ENCODE measurements around the gene EDNRB.
"Not testable (repeated sequence)": the region's sequence is repeated elsewhere in the genome, so short reads cannot be mapped to it uniquely, and the experiment has no call there.

The EDNRB gene

DNA sequence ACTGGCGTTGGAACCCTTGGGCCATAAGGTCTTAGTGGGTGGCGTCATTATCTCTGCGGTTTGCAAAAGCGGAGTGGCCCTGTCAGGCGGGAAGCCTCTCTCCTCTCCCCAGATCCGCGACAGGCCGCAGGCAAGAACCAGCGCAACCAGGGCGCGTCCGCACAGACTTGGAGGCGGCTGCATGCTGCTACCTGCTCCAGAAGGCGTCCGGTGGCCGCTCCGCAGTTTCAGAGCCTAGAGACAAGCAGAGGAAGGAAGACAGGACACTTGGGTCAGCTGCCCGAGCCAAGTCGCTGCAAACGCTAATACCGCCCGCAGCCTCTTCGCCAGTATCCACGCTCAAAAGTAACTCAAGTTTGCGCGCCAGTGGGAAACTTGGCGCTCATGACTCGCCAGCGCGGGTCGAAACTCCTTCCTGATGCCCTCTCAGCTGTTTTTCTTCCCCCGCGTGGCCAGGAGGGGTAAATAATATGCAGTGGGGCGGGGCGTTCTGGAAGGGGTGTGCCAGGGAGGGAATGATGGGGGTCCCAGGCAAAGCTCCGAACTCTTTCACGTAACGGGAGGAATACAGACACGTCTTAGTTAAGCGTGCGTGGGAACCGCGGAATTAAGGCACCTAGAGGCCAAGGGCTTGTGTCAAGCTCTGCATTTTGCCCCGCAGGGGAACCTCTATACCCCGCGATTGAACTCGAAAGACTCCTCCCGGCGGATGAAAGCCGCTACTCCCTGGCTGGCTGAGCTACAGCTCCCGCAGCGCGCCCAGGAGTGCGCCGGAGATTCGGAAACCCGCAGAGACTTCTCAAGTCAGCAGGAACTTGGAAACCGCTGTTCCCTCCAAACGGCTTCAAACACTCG is at the start of gene EDNRB:
TSS of gene EDNRB (minus strand) at position 441 of the 855 bp plus-strand sequence. CDS start at position 183, 258 bp downstream.
- DNase-seq: peak in 1 of 2 donors; percentile 47

- no peak for DNase-seq
These were observed 48.0 kb upstream of the EDNRB start for GRCh38 chr13:77966671-77967070.

GRCh38 chr13:77952737-77953136 is 34.1 kb upstream of the EDNRB start:
- DNase-seq: no peak

GRCh38 chr13:77952276-77952675 is 33.6 kb upstream of the EDNRB start:
- DNase-seq: no peak

DNA sequence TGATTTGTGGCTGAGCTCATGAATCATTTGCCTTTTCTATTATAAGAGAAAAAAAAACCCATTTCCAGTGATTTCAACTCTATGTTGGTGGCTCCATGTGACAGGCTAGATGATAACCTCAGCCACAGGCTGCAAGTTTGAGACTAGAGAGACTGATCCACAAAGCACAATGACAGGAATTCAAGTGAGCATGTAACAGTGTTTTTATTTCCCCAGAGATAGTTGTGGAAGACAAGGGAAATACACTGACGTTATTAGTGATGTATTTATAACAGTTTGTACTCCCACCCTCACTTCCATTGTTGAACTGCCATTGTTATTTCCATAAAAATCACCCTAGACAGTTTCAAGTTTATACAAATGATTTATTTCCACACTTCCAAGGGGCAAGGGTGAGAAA is 27.9 kb upstream of the EDNRB start:
- no peak for DNase-seq

DNA sequence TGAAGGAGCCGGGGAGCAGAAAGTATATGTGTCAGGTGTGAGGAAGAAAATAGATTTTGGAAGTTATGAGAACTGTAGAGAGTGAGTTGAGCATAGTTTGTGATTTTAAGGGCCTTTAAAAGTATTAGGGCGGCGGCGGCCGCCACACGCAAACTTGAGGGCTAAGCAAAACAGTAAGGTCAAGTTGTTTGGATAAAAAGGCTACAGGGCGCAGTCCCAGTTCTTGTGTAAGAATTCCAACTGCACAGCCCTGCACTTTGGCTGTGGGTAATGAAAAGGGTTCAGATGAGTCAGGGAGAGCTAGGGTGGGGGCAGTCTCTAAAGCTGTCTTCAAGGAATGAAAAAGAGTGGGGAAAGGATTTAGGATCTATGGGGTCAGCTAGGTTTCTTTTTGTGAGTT is 16.4 kb upstream of the EDNRB start:
- not testable (repeated sequence) for DNase-seq

DNA sequence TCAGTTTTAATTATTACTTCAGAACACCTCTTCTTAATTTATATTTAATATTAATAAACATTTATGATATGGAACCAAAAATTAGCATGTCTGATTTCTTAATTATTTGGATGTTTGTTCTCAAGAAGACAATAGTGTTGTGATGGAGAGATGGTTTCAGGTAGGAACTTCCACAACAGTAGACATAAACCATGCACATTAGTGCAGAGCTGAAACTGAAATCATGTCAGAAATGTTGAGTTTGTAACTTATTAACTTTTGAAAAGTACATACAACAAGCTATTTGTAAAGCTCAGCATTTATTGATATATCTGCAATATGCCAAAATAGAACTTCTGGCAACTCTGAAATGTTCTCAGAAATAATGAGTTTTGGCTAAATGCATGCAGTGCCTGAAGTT is 11.8 kb upstream of the EDNRB start:
- DNase-seq: no peak

- DNase-seq: peak in 1 of 2 donors; percentile 60
These were observed 10.3 kb upstream of the EDNRB start for GRCh38 chr13:77928909-77929308.

DNA sequence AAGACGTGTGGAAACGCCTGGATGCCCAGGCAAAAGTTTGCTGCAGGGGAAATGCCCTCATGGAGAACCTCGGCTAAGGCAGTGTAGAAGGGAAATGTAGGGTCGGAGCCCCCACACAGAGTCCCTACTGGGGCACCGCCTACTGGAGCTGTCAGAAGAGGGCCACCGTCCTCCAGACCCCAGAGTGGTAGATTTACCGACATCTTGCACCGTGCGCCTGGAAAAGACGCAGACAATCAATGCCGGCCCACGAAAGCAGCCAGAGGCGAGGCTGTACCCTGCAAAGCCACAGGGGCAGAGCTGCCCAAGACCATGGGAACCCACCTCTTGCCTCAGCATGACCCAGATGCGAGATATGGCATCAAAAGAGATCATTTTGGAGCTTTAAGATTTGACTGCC is 7.0 kb upstream of the EDNRB start:
- no peak for DNase-seq

DNA sequence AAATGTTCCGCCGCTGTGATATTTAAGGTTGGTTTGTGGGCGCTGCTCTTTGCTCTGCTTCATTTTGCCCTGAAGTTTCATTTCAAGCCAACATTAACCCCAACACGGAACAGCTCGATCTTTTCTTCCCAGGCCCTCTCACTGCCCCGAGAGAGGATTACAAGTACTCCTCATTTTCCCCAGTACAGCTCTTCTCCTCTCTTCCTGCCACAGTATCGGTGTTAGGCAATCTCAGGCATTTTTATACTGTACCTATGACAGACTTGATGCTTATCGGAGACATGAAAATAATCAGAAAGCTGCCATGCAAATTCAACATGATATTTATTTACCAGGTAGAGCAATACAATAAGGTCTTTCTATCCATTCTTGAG is 1.3 kb upstream of the EDNRB start:
- no peak for DNase-seq

GRCh38 chr13:77919246-77919920 is 752 bp upstream of the EDNRB start:
- peak in 1 of 2 donors; percentile 8 for DNase-seq

- DNase-seq: no peak
These were observed 2.1 kb downstream of the EDNRB start for GRCh38 chr13:77916488-77916887.

DNA sequence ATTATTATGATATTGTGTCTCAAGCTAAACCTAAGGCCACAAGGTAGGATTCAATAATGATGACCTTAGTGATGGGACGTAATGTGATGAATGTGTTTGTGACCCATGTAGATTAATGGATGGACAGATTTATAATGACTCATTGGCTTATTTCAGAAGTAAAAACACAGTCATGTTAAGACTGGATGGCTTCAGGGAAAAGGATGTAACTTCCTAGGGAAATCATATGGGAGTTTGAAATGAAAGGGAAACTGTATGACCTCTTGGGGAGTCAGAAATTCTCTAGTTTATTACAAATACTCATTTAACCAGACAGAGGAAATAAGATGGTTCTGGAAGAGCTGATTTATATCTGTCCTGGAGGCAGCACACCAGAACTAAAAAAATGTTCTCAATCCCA is 2.9 kb downstream of the EDNRB start:
- no peak for DNase-seq

DNA sequence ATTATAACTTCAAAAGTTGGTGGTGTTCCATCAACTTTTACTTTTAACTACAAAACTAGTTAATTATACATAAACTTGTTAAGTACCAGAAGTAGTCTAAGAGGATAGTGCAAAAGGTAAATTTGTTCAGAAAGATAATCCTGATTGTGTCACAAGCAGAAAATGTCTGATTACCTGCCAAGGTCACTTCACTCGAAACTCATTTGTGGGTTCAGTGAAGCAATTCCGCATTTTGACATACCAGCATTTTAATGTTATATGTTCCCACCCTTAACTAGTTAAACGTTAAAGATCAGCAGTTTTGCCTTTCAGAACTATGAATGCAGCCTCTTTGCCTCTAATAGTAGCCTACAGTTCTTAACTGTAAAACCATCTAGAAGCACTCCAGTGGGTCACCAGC is 5.6 kb downstream of the EDNRB start:
- DNase-seq: no peak

DNA sequence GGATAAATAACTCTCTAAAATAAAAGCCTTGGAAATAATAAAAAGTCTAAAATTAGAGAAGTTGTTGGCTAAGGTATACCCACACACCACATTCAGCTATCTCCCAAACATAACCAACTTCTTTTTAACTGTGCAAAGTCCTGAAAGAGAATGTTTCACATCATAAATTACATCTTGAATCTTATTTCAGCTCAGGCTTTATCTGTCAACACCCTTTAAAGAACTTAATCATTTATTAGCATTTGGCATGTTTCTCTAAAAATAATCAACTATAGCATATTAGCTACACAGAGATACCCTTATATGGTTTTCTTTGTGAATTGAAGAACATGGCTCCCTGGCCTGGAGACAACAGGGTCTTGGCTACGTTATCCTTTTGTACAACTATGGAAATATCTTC is 6.9 kb downstream of the EDNRB start:
- DNase-seq: no peak

DNA sequence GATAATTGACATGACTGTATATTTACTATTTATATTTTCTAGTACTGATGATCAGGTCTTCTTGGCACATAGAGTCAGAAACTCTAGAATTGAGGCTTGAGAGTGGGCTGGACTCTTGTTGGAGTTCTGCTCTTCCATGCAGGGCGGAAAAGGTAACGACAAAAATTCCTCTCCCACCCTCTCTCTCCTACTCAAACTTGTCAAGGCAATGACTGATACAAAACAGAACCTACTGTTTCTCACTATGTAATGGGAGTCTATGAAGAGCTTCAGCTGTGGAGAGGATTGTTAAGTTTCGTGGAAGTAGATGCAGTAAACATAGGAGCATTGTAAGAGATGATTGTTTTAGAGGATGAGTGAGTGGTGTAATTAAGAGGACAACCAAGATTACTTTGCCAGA is 8.8 kb downstream of the EDNRB start:
- no peak for DNase-seq

- no peak for DNase-seq
These were observed 10.1 kb downstream of the EDNRB start for GRCh38 chr13:77908531-77908930.

- DNase-seq: no peak
These were observed 10.8 kb downstream of the EDNRB start for GRCh38 chr13:77907666-77908341.

- no peak for DNase-seq
These were observed 14.6 kb downstream of the EDNRB start for GRCh38 chr13:77904031-77904430.

DNA sequence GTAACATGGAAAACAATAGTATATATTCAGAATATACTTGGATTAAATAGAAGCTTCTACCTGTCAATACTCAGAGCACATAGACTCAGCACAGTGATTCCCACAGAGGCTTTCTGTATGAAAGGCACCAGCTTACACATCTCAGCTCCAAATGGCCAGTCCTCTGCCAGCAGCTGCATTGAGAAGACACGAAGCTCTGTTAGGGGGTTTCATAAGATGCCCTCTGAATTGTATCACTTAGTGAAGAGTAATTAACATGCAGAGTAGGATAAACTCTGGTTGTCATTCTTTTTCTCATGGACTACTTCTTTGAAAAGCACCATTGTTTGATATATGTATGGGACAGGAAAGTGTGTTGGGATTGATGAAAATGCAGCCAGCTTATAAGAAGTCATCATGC is 15.2 kb downstream of the EDNRB start:
- DNase-seq: no peak

- no peak for DNase-seq
These were observed 16.2 kb downstream of the EDNRB start for GRCh38 chr13:77902319-77902963.

GRCh38 chr13:77898097-77898496 is 20.5 kb downstream of the EDNRB start:
- DNase-seq: no peak

GRCh38 chr13:77896977-77897376 is 21.7 kb downstream of the EDNRB start:
- no peak for DNase-seq
